Endothelial cell of umbilical vein (primary cell): ENCODE results near the gene HIVEP1. TPM values are rescaled to one million over a fixed set of nuclear protein-coding genes. Genes with fewer than 3 reads are reported as not detected.

Source experiments
- BruUV-seq: library from RNA; stranded (reverse); fragments of 400-500 nt; replicated peaks from 2 replicates; lab custom pipeline; 2021; lab: Mats Ljungman, UMichigan
- CTCF ChIA-PET: fragments of 300-600, 350-600 bp; sonication (Branson Sonifier 250); formaldehyde crosslinking; loops from one replicate; lab custom pipeline; 2021; ENCODE audit warnings: antibody characterized with exemption, inconsistent platforms; lab: Charles Lee
- POLR2A ChIA-PET: fragments of 300-600, 350-600 bp; sonication (Branson Sonifier 250); formaldehyde crosslinking; loops from one replicate; lab custom pipeline; 2021; ENCODE audit warnings: antibody characterized with exemption, inconsistent platforms; lab: Charles Lee
- DNase-seq: peaks from one replicate; pipeline ENCODE4 v3.0.0-alpha.2; 2011; ENCODE audit warnings: low read depth, low spot score
- FAIRE-seq: peaks from 2 replicates; lab custom pipeline; 2011; peaks lifted over from hg19 to GRCh38; lab: Jason Lieb, UNC
- H2AFZ ChIP-seq: 2 replicates; pipeline ENCODE4 v1.6.0; 2012; ENCODE audit warnings: low read depth, low read length, control low read depth, inconsistent platforms
- H3K27ac ChIP-seq: 2 replicates; pipeline ENCODE4 v1.5.1; 2011; ENCODE audit warnings: low read depth, mild to moderate bottlenecking, control low read depth, low read length, moderate library complexity; ENCODE audit not compliant: insufficient read depth
- H3K27me3 ChIP-seq, 2 experiments: 2 replicates each; pipeline versions ENCODE4 v1.6.0 to v1.6.1; 2011; ENCODE audit warnings: low read length in 2 of 2, mixed read lengths in 1 of 2; ENCODE audit not compliant: control insufficient read depth in 2 of 2, insufficient read depth in 2 of 2
- H3K36me3 ChIP-seq, 2 experiments: 2 replicates in 1 of 2; 3 replicates in 1 of 2; pipeline ENCODE4 v1.5.1; 2011; ENCODE audit warnings: low read length in 2 of 2, mild to moderate bottlenecking in 1 of 2, moderate library complexity in 1 of 2; ENCODE audit not compliant: control insufficient read depth in 2 of 2, insufficient read depth in 2 of 2; ENCODE audit errors: extremely low read depth in 1 of 2
- H3K4me1 ChIP-seq: 3 replicates; pipeline ENCODE4 v1.5.1; 2011; ENCODE audit warnings: mild to moderate bottlenecking, low read length; ENCODE audit not compliant: control insufficient read depth, insufficient read depth; ENCODE audit errors: extremely low read depth
- H3K4me2 ChIP-seq: 2 replicates; pipeline ENCODE4 v1.6.1; 2011; ENCODE audit warnings: low read length, control low read depth, mixed read lengths; ENCODE audit not compliant: insufficient read depth
- H3K4me3 ChIP-seq, 3 experiments: fragments of 200-600 bp in 1 of 3; sonication (generic), shearing (Covaris generic) in 1 of 3; replicated peaks in 1 of 3; 2 replicates each; pipeline ENCODE4 v1.5.1; 2011 to 2016; ENCODE audit warnings: control low read depth in 3 of 3, low read length in 3 of 3, mild to moderate bottlenecking in 2 of 3, inconsistent platforms in 1 of 3, low read depth in 1 of 3, moderate library complexity in 1 of 3; ENCODE audit not compliant: insufficient read depth in 1 of 3
- H3K79me2 ChIP-seq: 2 replicates; pipeline ENCODE4 v1.6.0; 2012; ENCODE audit warnings: low read length, inconsistent platforms; ENCODE audit not compliant: control insufficient read depth, insufficient read depth
- H3K9ac ChIP-seq: replicated peaks from 2 replicates; pipeline ENCODE3; 2011; ENCODE audit warnings: low read length, control low read depth; ENCODE audit not compliant: insufficient read depth; ENCODE audit errors: extremely low read depth
- H3K9me1 ChIP-seq: replicated peaks from 3 replicates; pipeline ENCODE4 v1.6.0; 2011; ENCODE audit warnings: mild to moderate bottlenecking, low read length; ENCODE audit not compliant: control insufficient read depth, insufficient read depth; ENCODE audit errors: extremely low read depth
- H3K9me3 ChIP-seq: replicated peaks from 2 replicates; pipeline ENCODE4 v1.5.1; 2012; ENCODE audit warnings: low read length, inconsistent platforms; ENCODE audit not compliant: control insufficient read depth, insufficient read depth
- H4K20me1 ChIP-seq: replicated peaks from 2 replicates; pipeline ENCODE3; 2011; ENCODE audit warnings: mild to moderate bottlenecking, low read length; ENCODE audit not compliant: control insufficient read depth, insufficient read depth; ENCODE audit errors: extremely low read depth
- CTCF ChIP-seq, 2 donors: IDR thresholded peaks; 1 replicate in 1 of 2; 2 replicates in 1 of 2; pipeline ENCODE4 v1.5.1; 2011; ENCODE audit warnings: low read length in 2 of 2, mild to moderate bottlenecking in 2 of 2, moderate library complexity in 2 of 2, control low read depth in 1 of 2, inconsistent platforms in 1 of 2, low read depth in 1 of 2; ENCODE audit not compliant: insufficient read depth in 1 of 2; ENCODE audit errors: extremely low read depth in 1 of 2
- EZH2 ChIP-seq: IDR thresholded peaks from 2 replicates; pipeline ENCODE4 v1.6.1; 2012; ENCODE audit warnings: borderline replicate concordance, low read depth, mild to moderate bottlenecking, moderate library complexity, low read length, inconsistent platforms; ENCODE audit not compliant: severe bottlenecking
- FOS ChIP-seq: IDR thresholded peaks from 2 replicates; pipeline ENCODE4 v1.6.1; 2011; ENCODE audit warnings: mild to moderate bottlenecking, low read length, moderate library complexity, borderline replicate concordance; ENCODE audit not compliant: insufficient read depth
- GATA2 ChIP-seq: IDR thresholded peaks from 2 replicates; pipeline ENCODE4 v1.7.0; 2011; ENCODE audit warnings: low read depth, mild to moderate bottlenecking, moderate library complexity, mixed read lengths, low read length; ENCODE audit not compliant: insufficient read length, insufficient read depth
- JUN ChIP-seq: IDR thresholded peaks from 2 replicates; pipeline ENCODE4 v1.6.1; 2011; ENCODE audit warnings: borderline replicate concordance, low read depth; ENCODE audit not compliant: insufficient read length, insufficient read depth
- MAX ChIP-seq: IDR thresholded peaks from 2 replicates; pipeline ENCODE4 v1.6.1; 2011; ENCODE audit not compliant: insufficient read depth, insufficient read length
- MYC ChIP-seq: IDR thresholded peaks from one replicate; pipeline ENCODE4 v1.6.1; 2011; ENCODE audit warnings: mild to moderate bottlenecking, low read depth, low read length
- POLR2A ChIP-seq: IDR thresholded peaks from 2 replicates; pipeline ENCODE4 v1.6.1; 2012; ENCODE audit warnings: low read depth, mild to moderate bottlenecking, control low read depth, low read length
- POLR2AphosphoS5 ChIP-seq: IDR thresholded peaks from 2 replicates; pipeline ENCODE4 v1.6.1; 2012; ENCODE audit warnings: low read depth, mild to moderate bottlenecking, control low read depth, low read length, moderate library complexity; ENCODE audit not compliant: insufficient read depth
- dilution Hi-C: fragments of 300-500 bp; cut with MboI; formaldehyde crosslinking; loops from one replicate; pipeline ENCODE4 v1.15.0; 2019; ENCODE audit warnings: low sequenced_read_pairs; ENCODE audit not compliant: extremely low pct_ligation_motif_present
- intact Hi-C: fragments of 100-400 bp; cut with micrococcal nuclease; formaldehyde crosslinking; loops from one replicate; pipeline ENCODE4 v1.10.0; 2022
- polyA plus RNA-seq, 4 experiments: library from polyadenylated mRNA; depleted of rRNA in 3 of 4; stranded (reverse) in 3 of 4; unstranded in 1 of 4; fragments of >200 nt; gene quantifications; 2 replicates each; pipeline versions ENCODE4 v1.2.1 to v1.2.3, GENCODE V29; 2011 to 2012; ENCODE audit warnings: missing spikeins in 1 of 4
- total RNA-seq: library from RNA; stranded (reverse); gene quantifications from 2 replicates; pipeline ENCODE4 v1.2.3, GENCODE V29; 2021

Gene HIVEP1
- total and polyA plus RNA-seq, 2 donors (not counting 3 experiments of a cell fraction or from before 2014, with no cell fraction given), result 33.5 to 49.2 TPM

DNA sequence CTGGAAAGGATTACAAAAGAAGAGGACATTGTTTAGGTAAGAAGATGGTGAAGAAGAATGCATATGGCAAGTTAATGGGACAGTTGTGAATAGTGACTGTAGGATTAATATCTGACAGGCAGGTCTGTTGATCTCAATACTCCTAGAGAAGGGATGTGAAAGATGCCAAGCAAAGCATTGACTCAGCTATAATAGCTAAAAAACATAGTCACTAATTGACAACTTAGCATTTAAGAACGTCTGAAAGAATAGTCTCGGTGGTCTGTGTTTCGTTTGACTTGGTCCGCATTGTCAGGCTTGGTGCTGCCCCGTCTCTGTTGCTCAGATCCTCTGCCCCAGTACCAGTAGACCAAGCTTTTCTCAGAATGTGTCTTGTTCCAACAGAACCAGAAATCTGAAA is 65.9 kb downstream of the HIVEP1 start:
- BruUV-seq, result no TSS peak
- Histone ChIP-seq H3K79me2 (peaks cover 51% of the 10 kb centered on the region), H2AFZ (no peak overlapping the region), H3K27me3 (no peaks in the 10 kb centered on the region), H3K4me2 (no peak overlapping the region), H3K4me3 (no peak overlapping the region), H3K9me1 (no peaks in the 10 kb centered on the region), H3K9ac (no peak overlapping the region), H3K4me1 (no peaks in the 10 kb centered on the region), H3K36me3 (no peaks in the 10 kb centered on the region), H3K9me3 (no peaks in the 10 kb centered on the region), H4K20me1 (peaks cover 4% of the 10 kb centered on the region), H3K27ac (no peak overlapping the region)
- TF ChIP-seq POLR2AphosphoS5 (no peak), MAX (no peak), EZH2 (no peak), POLR2A (no peak), GATA2 (no peak), MYC (no peak), JUN (no peak), CTCF (IDR thresholded peaks at IDR 0.05; ENCODE audit: extremely low read depth in 1 of 2, insufficient read depth in 1 of 2, low read depth in 1 of 2, low read length in 2 of 2) (no peak), FOS (no peak)
- intact Hi-C loops, result loop anchor here (10.0 kb wide), 1 partner anchor 207 kb away; no protein-coding TSS in a partner anchor
- dilution Hi-C loops, result no loop called here
- ChIA-PET POLR2A (no interaction called here), CTCF (interaction anchor here (0.8 kb wide), 1 partner anchor 156 kb away, joined by 3 read pairs; no protein-coding TSS in a partner anchor)
- FAIRE-seq, result no peak
- no peak for DNase-seq
